ENCODE measurements around the gene RPL4. TPM values are rescaled to one million over a fixed set of nuclear protein-coding genes. Genes with fewer than 3 reads are reported as not detected.

Gene RPL4
- total RNA-seq (2013; cell fraction: nucleolus; rRNA removed) = 788 and 946 TPM in 2 replicates
- 4,310 and 5,924 TPM in 2 replicates for total RNA-seq (2014; rRNA removed)
- total RNA-seq (2014; rRNA removed; fragmentation: Illumina TruSeq; extraction: Trizol) = 5,024 and 5,340 TPM in 2 replicates
- total RNA-seq (2021) = 4,258 and 4,437 TPM in 2 replicates
- polyA plus RNA-seq (2011; ENCODE audit: low read depth) = 3,705 TPM
- 4,164 and 5,095 TPM in 2 replicates for polyA plus RNA-seq (2011; rRNA removed)
- 5,374 and 6,615 TPM in 2 replicates for polyA plus RNA-seq (2011; cell fraction: cytosol; rRNA removed)
- polyA plus RNA-seq (2011; cell fraction: nucleus; rRNA removed) = 1,647 and 2,081 TPM in 2 replicates
- polyA plus RNA-seq (2012) = 4,404 and 6,661 TPM in 2 replicates
- polyA plus RNA-seq (2014; fragmentation: Illumina TruSeq; extraction: Trizol) = 8,511 and 8,888 TPM in 2 replicates
- polyA plus RNA-seq (2014; fragmentation: Nextera tagmentation; extraction: Ambion mirVana) = 1,000 to 10,000 TPM; 3,668 to 5,406 TPM
- polyA plus RNA-seq (2014; rRNA removed) = 6,137 and 6,404 TPM in 2 replicates
- polyA plus RNA-seq (2016; fragmentation: Nextera tagmentation; extraction: Ambion mirVana) = 1,000 to 10,000 TPM; 2,004 to 2,043 TPM
- 3,455 and 4,890 TPM in 2 replicates for polyA minus RNA-seq (2011; rRNA and poly(A)+ RNA removed)
- polyA minus RNA-seq (2011; cell fraction: cytosol; rRNA and poly(A)+ RNA removed) = 899 and 991 TPM in 2 replicates
- 374 and 504 TPM in 2 replicates for polyA minus RNA-seq (2011; cell fraction: nucleus; rRNA and poly(A)+ RNA removed)
- Bru-seq, nascent RNA = percentile 96 among the genes with signal in this experiment
- percentile 98 among the genes with signal in this experiment for BruChase-seq, experiment 1, labeled RNA remaining after a 6-hour chase
- percentile 96 among the genes with signal in this experiment for BruChase-seq, experiment 2, labeled RNA remaining after a 2-hour chase
- long read RNA-seq, experiment 1, transcript RPL4-201 (10 exons, 2,769 nt) = major isoform, 3,153 of 3,422 reads
- long read RNA-seq, experiment 1, partial matches to known transcripts = 196 of 3,422 reads
- long read RNA-seq, experiment 1, other reads (novel, unspliced or antisense) = 72 of 3,422 reads
- long read RNA-seq, experiment 2, transcript RPL4-212 (5 exons, 817 nt) = minor isoform, 5 of 10,786 reads
- long read RNA-seq, experiment 2, transcript RPL4-201 (10 exons, 2,769 nt) = major isoform, 10,260 of 10,786 reads
- long read RNA-seq, experiment 2, transcript RPL4-210 (6 exons, 1,099 nt) = minor isoform, 10 of 10,786 reads
- long read RNA-seq, experiment 2, partial matches to known transcripts = 419 of 10,786 reads
- long read RNA-seq, experiment 2, other reads (novel, unspliced or antisense) = 89 of 10,786 reads

DNA sequence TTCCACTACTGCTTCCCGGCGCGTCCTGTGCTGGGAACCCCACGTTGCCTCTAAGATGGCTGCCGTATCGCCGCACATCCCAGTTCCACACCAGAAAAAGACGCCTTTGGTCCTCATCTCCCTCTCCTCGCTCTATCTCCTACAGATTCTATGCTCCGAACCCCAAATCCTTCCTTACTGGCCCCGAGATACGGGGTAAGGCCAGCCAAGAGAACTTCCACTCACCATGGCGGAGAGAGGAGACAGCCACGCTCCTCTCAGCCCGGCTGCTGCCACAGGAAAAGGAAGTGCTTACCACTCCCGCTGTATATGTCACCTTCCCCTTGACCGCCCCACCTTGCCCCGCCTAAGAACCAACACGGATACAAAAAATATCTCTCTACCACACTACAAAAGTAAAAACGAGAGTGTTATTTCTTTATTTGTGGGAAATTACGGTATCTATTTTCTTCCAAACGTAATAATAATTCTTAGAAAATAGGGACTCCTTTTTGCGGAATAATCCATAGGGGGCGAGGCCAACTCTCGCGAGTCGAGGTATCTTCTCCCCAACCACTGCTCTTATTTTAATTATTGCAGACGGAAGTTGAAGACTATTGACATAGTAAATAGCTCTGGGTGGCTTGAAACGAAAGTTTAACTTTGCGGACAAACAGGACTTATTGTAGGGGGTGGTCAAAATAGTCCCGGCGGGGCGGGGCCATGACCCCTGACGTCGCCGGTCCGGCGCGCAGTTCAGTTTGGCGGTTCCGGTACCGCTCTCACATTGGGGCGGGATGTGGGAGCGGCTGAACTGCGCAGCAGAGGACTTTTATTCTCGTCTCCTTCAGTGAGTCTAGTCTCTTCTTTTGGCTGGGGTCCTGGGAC, at the start of gene RPL4, which contains the start of gene ZWILCH:
Gene RPL4, minus strand, starts transcription at position 293 of the 867 bp plus-strand sequence. Its CDS starts 65 bp downstream, at position 228.
Gene ZWILCH, plus strand, starts transcription at position 764 of the 867 bp plus-strand sequence. Its CDS starts 13 bp downstream, at position 777.
- BruUV-seq (replicated peaks) = no TSS peak
- intact Hi-C loops (cut with micrococcal nuclease; ENCODE audit: unreplicated experiment) = no loop called here
- DNase-seq (ENCODE audit: low read depth, low spot score) = peak; percentile 78
- Histone ChIP-seq H3K27ac (ENCODE audit: control insufficient read depth, insufficient read depth) (peak within 1 kb of the TSS; percentile 97), H3K9ac (ENCODE audit: control insufficient read depth, insufficient read depth, low read length) (peak within 1 kb of the TSS; percentile 97), H3K4me2 (ENCODE audit: control insufficient read depth, insufficient read depth) (peak within 1 kb of the TSS; percentile 39), H3K27me3 (replicated peaks in 1 of 2; ENCODE audit: control insufficient read depth in 2 of 2, insufficient read depth in 2 of 2, low read length in 1 of 2) (no peaks in the 10 kb centered on the region), H2AFZ (ENCODE audit: control insufficient read depth, low read depth, low read length) (peak within 1 kb of the TSS; percentile 95), H3K9me3 (replicated peaks; ENCODE audit: control insufficient read depth, insufficient read depth, low read length) (no peaks in the 10 kb centered on the region), H3K4me1 (ENCODE audit: control insufficient read depth, insufficient read depth, low read length) (peaks cover 4% of the 10 kb centered on the region; the same call in 1 of the 2 replicates), H3K79me2 (ENCODE audit: control insufficient read depth, insufficient read depth, low read length) (peaks cover 81% of the 10 kb centered on the region), H3K36me3 (ENCODE audit: control insufficient read depth in 2 of 2, insufficient read depth in 2 of 2, low read length in 1 of 2) (peaks cover 2 to 29% of the 10 kb centered on the region in 2 experiments), H4K20me1 (ENCODE audit: control insufficient read depth, insufficient read depth) (peaks cover 3% of the 10 kb centered on the region; the same call in 1 of the 2 replicates), H3K4me3 (peak within 1 kb of the TSS; percentile 99)
- in situ Hi-C loops (cut with MboI) = loop anchor here (5.0 kb wide), 1 partner anchor 147 kb away; the partner anchor contains the start of gene TIPIN
- POLR2A ChIA-PET = interaction anchor here (0.6 to 2.3 kb wide), 9 partner anchors 30 to 210 kb away, joined by 3 to 9 read pairs (median 5); partner anchors contain the start of gene MAP2K1
- SMC1A ChIA-PET (ENCODE audit: uncharacterized antibody, unreplicated experiment) = interaction anchor here (1.5 to 2.5 kb wide), 4 partner anchors 94 to 582 kb away, joined by 4 to 10 read pairs (median 7); no protein-coding TSS in a partner anchor
- under 1% methylated on average over 46 of the region's 46 CpGs for WGBS (ENCODE audit: insufficient coverage, insufficient replicate concordance, low lambda C conversion rate, missing lambda C conversion rate)
- peak; percentile 83 for ATAC-seq
- RAD21 ChIA-PET (ENCODE audit: unreplicated experiment) = interaction anchor here (0.7 to 1.5 kb wide), 6 partner anchors 115 to 211 kb away, joined by 3 to 7 read pairs (median 4); partner anchors contain the start of gene MAP2K1
- peak; percentile 44 for FAIRE-seq
- CTCF ChIA-PET = interaction anchor here (1.0 to 1.9 kb wide), 5 partner anchors 32 to 150 kb away, joined by 3 to 11 read pairs (median 4); partner anchors contain the start of gene MAP2K1
- peak; percentile 98 for TF ChIP-seq POLR2A (IDR thresholded peaks at IDR 0.05; ENCODE audit: low read depth, low read length)
- TF ChIP-seq NRF1 (conservative IDR thresholded peaks at IDR 0.05; ENCODE audit: low read depth, low read length) = no peak
- TF ChIP-seq POLR2AphosphoS5 (IDR thresholded peaks at IDR 0.05; ENCODE audit: low read length) = peak; percentile 99
- peak; percentile 85 for TF ChIP-seq ATF7 (IDR thresholded peaks at IDR 0.05; ENCODE audit: low read depth)
- TF ChIP-seq, protein P1, sequence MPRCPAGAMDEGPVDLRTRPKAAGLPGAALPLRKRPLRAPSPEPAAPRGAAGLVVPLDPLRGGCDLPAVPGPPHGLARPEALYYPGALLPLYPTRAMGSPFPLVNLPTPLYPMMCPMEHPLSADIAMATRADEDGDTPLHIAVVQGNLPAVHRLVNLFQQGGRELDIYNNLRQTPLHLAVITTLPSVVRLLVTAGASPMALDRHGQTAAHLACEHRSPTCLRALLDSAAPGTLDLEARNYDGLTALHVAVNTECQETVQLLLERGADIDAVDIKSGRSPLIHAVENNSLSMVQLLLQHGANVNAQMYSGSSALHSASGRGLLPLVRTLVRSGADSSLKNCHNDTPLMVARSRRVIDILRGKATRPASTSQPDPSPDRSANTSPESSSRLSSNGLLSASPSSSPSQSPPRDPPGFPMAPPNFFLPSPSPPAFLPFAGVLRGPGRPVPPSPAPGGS (IDR thresholded peaks at IDR 0.05; ENCODE audit: borderline replicate concordance, insufficient read depth, low read depth, low read length, poor library complexity, severe bottlenecking) = no peak
- 0 out of 2 replicates have a peak, but pooled peaks have one; percentile 17 for TF ChIP-seq LARP7 (IDR thresholded peaks at IDR 0.05)
- TF ChIP-seq BCL11A (IDR thresholded peaks at IDR 0.05; ENCODE audit: low read depth, low read length) = no peak
- TF ChIP-seq PML (IDR thresholded peaks at IDR 0.05; ENCODE audit: low read length) = peak; percentile 99
- no peak for TF ChIP-seq RBBP5 (conservative IDR thresholded peaks at IDR 0.05)
- no peak for TF ChIP-seq SMC3 (IDR thresholded peaks at IDR 0.05; ENCODE audit: borderline replicate concordance, low read length)
- TF ChIP-seq, protein P2, sequence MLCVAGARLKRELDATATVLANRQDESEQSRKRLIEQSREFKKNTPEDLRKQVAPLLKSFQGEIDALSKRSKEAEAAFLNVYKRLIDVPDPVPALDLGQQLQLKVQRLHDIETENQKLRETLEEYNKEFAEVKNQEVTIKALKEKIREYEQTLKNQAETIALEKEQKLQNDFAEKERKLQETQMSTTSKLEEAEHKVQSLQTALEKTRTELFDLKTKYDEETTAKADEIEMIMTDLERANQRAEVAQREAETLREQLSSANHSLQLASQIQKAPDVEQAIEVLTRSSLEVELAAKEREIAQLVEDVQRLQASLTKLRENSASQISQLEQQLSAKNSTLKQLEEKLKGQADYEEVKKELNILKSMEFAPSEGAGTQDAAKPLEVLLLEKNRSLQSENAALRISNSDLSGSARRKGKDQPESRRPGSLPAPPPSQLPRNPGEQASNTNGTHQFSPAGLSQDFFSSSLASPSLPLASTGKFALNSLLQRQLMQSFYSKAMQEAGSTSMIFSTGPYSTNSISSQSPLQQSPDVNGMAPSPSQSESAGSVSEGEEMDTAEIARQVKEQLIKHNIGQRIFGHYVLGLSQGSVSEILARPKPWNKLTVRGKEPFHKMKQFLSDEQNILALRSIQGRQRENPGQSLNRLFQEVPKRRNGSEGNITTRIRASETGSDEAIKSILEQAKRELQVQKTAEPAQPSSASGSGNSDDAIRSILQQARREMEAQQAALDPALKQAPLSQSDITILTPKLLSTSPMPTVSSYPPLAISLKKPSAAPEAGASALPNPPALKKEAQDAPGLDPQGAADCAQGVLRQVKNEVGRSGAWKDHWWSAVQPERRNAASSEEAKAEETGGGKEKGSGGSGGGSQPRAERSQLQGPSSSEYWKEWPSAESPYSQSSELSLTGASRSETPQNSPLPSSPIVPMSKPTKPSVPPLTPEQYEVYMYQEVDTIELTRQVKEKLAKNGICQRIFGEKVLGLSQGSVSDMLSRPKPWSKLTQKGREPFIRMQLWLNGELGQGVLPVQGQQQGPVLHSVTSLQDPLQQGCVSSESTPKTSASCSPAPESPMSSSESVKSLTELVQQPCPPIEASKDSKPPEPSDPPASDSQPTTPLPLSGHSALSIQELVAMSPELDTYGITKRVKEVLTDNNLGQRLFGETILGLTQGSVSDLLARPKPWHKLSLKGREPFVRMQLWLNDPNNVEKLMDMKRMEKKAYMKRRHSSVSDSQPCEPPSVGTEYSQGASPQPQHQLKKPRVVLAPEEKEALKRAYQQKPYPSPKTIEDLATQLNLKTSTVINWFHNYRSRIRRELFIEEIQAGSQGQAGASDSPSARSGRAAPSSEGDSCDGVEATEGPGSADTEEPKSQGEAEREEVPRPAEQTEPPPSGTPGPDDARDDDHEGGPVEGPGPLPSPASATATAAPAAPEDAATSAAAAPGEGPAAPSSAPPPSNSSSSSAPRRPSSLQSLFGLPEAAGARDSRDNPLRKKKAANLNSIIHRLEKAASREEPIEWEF (IDR thresholded peaks at IDR 0.05; ENCODE audit: insufficient replicate concordance, low read depth, low read length) = no peak

All from GM12878 (cell line).